K562 (cell line): Measurements from ENCODE around the gene ZNF837. TPM values are rescaled to one million over a fixed set of nuclear protein-coding genes. Genes with fewer than 3 reads are reported as not detected.

ENCODE experiments used
- ATAC-seq: fragments of 200-7000 bp; cut with Tn5 transposase; 3 replicates; pipeline ENCODE4 v1.9.1; 2020; ENCODE audit warnings: moderate library complexity
- BruUV-seq: library from RNA; stranded (reverse); fragments of 400-500 nt; replicated peaks from 2 replicates; lab custom pipeline; 2021; lab: Mats Ljungman, UMichigan
- CTCF ChIA-PET: fragments of 300-600 bp; formaldehyde crosslinking; extraction: SDS; loops from one replicate; lab custom pipeline; 2021; ENCODE audit warnings: low intra/inter-chr PET ratio; lab: Yijun Ruan, JAX
- POLR2A ChIA-PET: fragments of 300-600, 350-650 bp; sonication (Branson Sonifier 250); formaldehyde crosslinking; extraction: SDS; loops from one replicate; lab custom pipeline; 2021; ENCODE audit warnings: antibody characterized with exemption, inconsistent platforms; lab: Yijun Ruan, JAX
- DNase-seq, 4 experiments: peaks; one replicate each; pipeline versions ENCODE4 v3.0.0 to v3.0.0-alpha.2; 2011 to 2018; ENCODE audit warnings: low spot score in 3 of 4, mixed read lengths in 3 of 4; ENCODE audit errors: extremely low read depth in 1 of 4
- FAIRE-seq: peaks from 2 replicates; lab custom pipeline; 2011; peaks lifted over from hg19 to GRCh38; lab: Jason Lieb, UNC
- H2AFZ ChIP-seq: 2 replicates; pipeline ENCODE4 v1.6.0; 2011; ENCODE audit warnings: low read depth, low read length, control low read depth, inconsistent platforms
- H3K27ac ChIP-seq: fragments of 200-600 bp; 3 replicates; pipeline ENCODE4 v1.8.0; 2011; ENCODE audit warnings: low read depth, mild to moderate bottlenecking, control low read depth, inconsistent platforms, low read length, moderate library complexity, mixed read lengths; ENCODE audit errors: extremely low read depth
- H3K27me3 ChIP-seq, 2 experiments: fragments of 300-600 bp in 1 of 2; 2 replicates in 1 of 2; 3 replicates in 1 of 2; pipeline versions ENCODE4 v1.6.0 to v1.8.0; 2011; ENCODE audit warnings: inconsistent platforms in 2 of 2, low read length in 2 of 2, mild to moderate bottlenecking in 1 of 2, mixed read lengths in 1 of 2, moderate library complexity in 1 of 2; ENCODE audit not compliant: control insufficient read depth in 2 of 2, insufficient read depth in 2 of 2
- H3K36me3 ChIP-seq: fragments of 300-600 bp; 3 replicates; pipeline ENCODE4 v1.8.0; 2011; ENCODE audit warnings: mild to moderate bottlenecking, low read length, inconsistent platforms; ENCODE audit not compliant: control insufficient read depth, insufficient read depth
- H3K4me1 ChIP-seq, 2 experiments: fragments of 200-600 bp in 1 of 2; replicated peaks in 1 of 2; 2 replicates in 1 of 2; 3 replicates in 1 of 2; pipeline versions ENCODE4 v1.5.1 to v1.8.0; 2011; ENCODE audit warnings: inconsistent platforms in 2 of 2, low read length in 2 of 2, mild to moderate bottlenecking in 1 of 2, mixed read lengths in 1 of 2, moderate library complexity in 1 of 2; ENCODE audit not compliant: control insufficient read depth in 2 of 2, insufficient read depth in 2 of 2
- H3K4me2 ChIP-seq: 2 replicates; pipeline ENCODE4 v1.6.1; 2011; ENCODE audit warnings: low read length, control low read depth, inconsistent platforms, mixed read lengths; ENCODE audit not compliant: insufficient read depth
- H3K4me3 ChIP-seq: fragments of 200-600 bp; sonication (generic), shearing (Covaris generic); 2 replicates; pipeline ENCODE4 v1.5.1; 2016; ENCODE audit warnings: control low read depth, inconsistent platforms
- H3K79me2 ChIP-seq: fragments of 200-600 bp; 3 replicates; pipeline ENCODE4 v1.8.0; 2011; ENCODE audit warnings: low read length, inconsistent platforms; ENCODE audit not compliant: control insufficient read depth, insufficient read depth
- H3K9ac ChIP-seq, 2 experiments: 2 replicates each; pipeline versions ENCODE4 v1.6.0 to v1.6.1; 2011; ENCODE audit warnings: low read depth in 2 of 2, low read length in 2 of 2, control low read depth in 1 of 2, inconsistent platforms in 1 of 2, mild to moderate bottlenecking in 1 of 2, mixed read lengths in 1 of 2; ENCODE audit not compliant: insufficient read depth in 1 of 2
- H3K9me1 ChIP-seq: one replicate; pipeline ENCODE4 v1.6.0; 2011; ENCODE audit warnings: inconsistent platforms, mild to moderate bottlenecking, low read length, moderate library complexity; ENCODE audit not compliant: control insufficient read depth, insufficient read depth
- H3K9me3 ChIP-seq: replicated peaks from 2 replicates; pipeline ENCODE4 v1.5.1; 2011; ENCODE audit warnings: low read depth, low read length, inconsistent platforms; ENCODE audit not compliant: control insufficient read depth, insufficient read depth
- H4K20me1 ChIP-seq: replicated peaks from 2 replicates; pipeline ENCODE4 v1.6.1; 2011; ENCODE audit warnings: low read length, inconsistent platforms, mixed read lengths; ENCODE audit not compliant: control insufficient read depth, insufficient read depth
- ATF3 ChIP-seq, 2 experiments: fragments of 450-650 bp in 1 of 2; sonication (generic) in 1 of 2; formaldehyde crosslinking in 1 of 2; IDR thresholded peaks in 1 of 2; conservative IDR thresholded peaks in 1 of 2; 2 replicates each; pipeline versions ENCODE4 v1.6.1 to v1.8.1; 2016 to 2023; ENCODE audit warnings: mild to moderate bottlenecking in 2 of 2, moderate library complexity in 2 of 2, inconsistent platforms in 1 of 2, missing genetic modification reagents in 1 of 2
- BCL6 ChIP-seq: fragments of 250-450 bp; sonication (Bioruptor Pico); IDR thresholded peaks from 2 replicates; pipeline ENCODE4 v1.4.0; 2020
- FOXK2 ChIP-seq, 2 experiments: fragments of 450-650 bp; IDR thresholded peaks in 1 of 2; conservative IDR thresholded peaks in 1 of 2; 2 replicates each; pipeline ENCODE4 v1.6.1; 2016; ENCODE audit warnings: low read depth in 2 of 2, mild to moderate bottlenecking in 1 of 2
- SNIP1 ChIP-seq: fragments of 450-650 bp; IDR thresholded peaks from 2 replicates; pipeline ENCODE4 v1.7.1; 2017; ENCODE audit warnings: low read depth, mild to moderate bottlenecking
- TEAD2 ChIP-seq: fragments of 450-650 bp; IDR thresholded peaks from 2 replicates; pipeline ENCODE4 v1.6.1; 2016; ENCODE audit warnings: missing genetic modification characterization, control low read depth, missing compliant biosample characterization
- ZNF146 ChIP-seq: IDR thresholded peaks from one replicate; pipeline ENCODE4 v1.6.1; 2018; ENCODE audit warnings: missing compliant biosample characterization; ENCODE audit not compliant: unreplicated experiment
- ZNF384 ChIP-seq: IDR thresholded peaks from 2 replicates; pipeline ENCODE4 v1.6.1; 2012; ENCODE audit warnings: low read depth, low read length, improper control_type of control experiment
- WGBS: fragments of 100-300 bp; shearing (Covaris generic); methylation state at CpG from one replicate; pipeline ENCODE4 v1.1.6; 2016; ENCODE audit warnings: low coverage, mixed read lengths; ENCODE audit not compliant: insufficient coverage; ENCODE audit errors: missing lambda C conversion rate; 5-methylcytosine and 5-hydroxymethylcytosine counted together
- in situ Hi-C: fragments of 300-500 bp; cut with MboI; formaldehyde crosslinking; loops from 4 replicates; pipeline ENCODE4 v1.15.0; 2018; ENCODE audit warnings: inconsistent platforms, mixed read lengths
- intact Hi-C: fragments of 100-400 bp; cut with micrococcal nuclease; formaldehyde crosslinking; loops from 2 replicates; pipeline ENCODE4 v1.14.2; 2022
- polyA plus RNA-seq, 8 experiments: library from polyadenylated mRNA; depleted of rRNA in 4 of 8; stranded (reverse) in 5 of 8; unstranded in 3 of 8; fragments of >200 nt; fragmentation: Nextera tagmentation in 2 of 8; fragmentation: Illumina TruSeq in 1 of 8; extraction: Ambion mirVana in 2 of 8; extraction: Trizol in 1 of 8; gene quantifications; 2 replicates each; pipeline versions ENCODE4 v1.2.1 to v1.2.3, GENCODE V29; 2011 to 2014; ENCODE audit warnings: inconsistent platforms in 1 of 8, missing spikeins in 1 of 8
- total RNA-seq, 7 experiments: library from RNA; depleted of rRNA in 6 of 7; stranded (reverse); fragments of >200 nt in 6 of 7; fragmentation: Illumina TruSeq in 2 of 7; extraction: Trizol in 2 of 7; gene quantifications; 2 replicates each; pipeline versions ENCODE4 v1.2.1 to v1.2.3, GENCODE V29; 2011 to 2021; ENCODE audit warnings: low replicate concordance in 1 of 7
- TF ChIP-seq, protein P1 (sequence below): fragments of 450-650 bp; IDR thresholded peaks from 2 replicates; pipeline ENCODE4 v1.6.1; 2016

Gene ZNF837
- total and polyA plus RNA-seq, 9 of the 15 experiments (the other 6 are each of a cell fraction or from before 2014, with no cell fraction given): 0.11 to 2.1 (median 0.57) TPM; not detected in 4

- TF ChIP-seq ZNF384: no peak
- TF ChIP-seq BCL6 (CRISPR knock-in tag): no peak
- no peak for TF ChIP-seq SNIP1
- TF ChIP-seq, protein P1, sequence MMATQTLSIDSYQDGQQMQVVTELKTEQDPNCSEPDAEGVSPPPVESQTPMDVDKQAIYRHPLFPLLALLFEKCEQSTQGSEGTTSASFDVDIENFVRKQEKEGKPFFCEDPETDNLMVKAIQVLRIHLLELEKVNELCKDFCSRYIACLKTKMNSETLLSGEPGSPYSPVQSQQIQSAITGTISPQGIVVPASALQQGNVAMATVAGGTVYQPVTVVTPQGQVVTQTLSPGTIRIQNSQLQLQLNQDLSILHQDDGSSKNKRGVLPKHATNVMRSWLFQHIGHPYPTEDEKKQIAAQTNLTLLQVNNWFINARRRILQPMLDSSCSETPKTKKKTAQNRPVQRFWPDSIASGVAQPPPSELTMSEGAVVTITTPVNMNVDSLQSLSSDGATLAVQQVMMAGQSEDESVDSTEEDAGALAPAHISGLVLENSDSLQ: no peak
- TF ChIP-seq FOXK2 (conservative IDR thresholded peaks at IDR 0.05 in 1 of 2, IDR thresholded peaks at IDR 0.05 in 1 of 2; ENCODE audit: low read depth in 2 of 2): no peak
- no peak for TF ChIP-seq TEAD2 (tag)
- TF ChIP-seq, all 486 proteins: peak for 59
These were observed 33.6 kb downstream of the ZNF837 start (continued) for GRCh38 chr19:58346961-58347929.

GRCh38 chr19:58345558-58345957 lies 35.3 kb downstream of the ZNF837 start:
- H3K79me2 ChIP-seq: no peaks in the 10 kb centered on the region
- in situ Hi-C loops: no loop called here
- FAIRE-seq (no peak), DNase-seq (no peak), ATAC-seq (no peak)
- no peak overlapping the region for H3K27ac ChIP-seq
- peaks cover 5% of the 10 kb centered on the region; the same call in 2 of the 3 replicates for H3K36me3 ChIP-seq
- H4K20me1 ChIP-seq: no peaks in the 10 kb centered on the region
- WGBS: 44% methylated on average over 5 of the region's 5 CpGs
- intact Hi-C loops: no loop called here
- no peak overlapping the region for H3K9ac ChIP-seq
- ChIA-PET POLR2A (interaction anchor here (0.6 to 2.9 kb wide), 4 partner anchors 11 to 82 kb away, joined by 3 to 11 read pairs (median 3); no protein-coding TSS in a partner anchor), CTCF (no interaction called here)
- no peak overlapping the region for H3K4me2 ChIP-seq
- H2AFZ ChIP-seq: no peak overlapping the region
- no peaks in the 10 kb centered on the region for H3K9me1 ChIP-seq
- TF ChIP-seq ZNF146: no peak
- TF ChIP-seq ATF3 (IDR thresholded peaks at IDR 0.05): peak; percentile 53
- no peak for TF ChIP-seq ATF3 (CRISPR knock-in tag; conservative IDR thresholded peaks at IDR 0.05)
- peaks cover 5 to 12% of the 10 kb centered on the region in 2 experiments; a peak in 4 of 5 replicates for H3K4me1 ChIP-seq
- H3K27me3 ChIP-seq: no peaks in the 10 kb centered on the region
- no TSS peak for BruUV-seq
- H3K4me3 ChIP-seq: no peak overlapping the region
- H3K9me3 ChIP-seq: no peaks in the 10 kb centered on the region
